OCI-LY1 (cell line): Measurements from ENCODE around the gene THBS3.
"Not testable (repeated sequence)": the region's sequence is repeated elsewhere in the genome, so short reads cannot be mapped to it uniquely, and the experiment has no call there.

ENCODE experiments used
- EZH2 ChIP-seq: fragments of 200-600 bp; sonication (generic), shearing (Covaris generic); IDR thresholded peaks from 2 replicates; pipeline ENCODE4 v1.8.0; 2017; ENCODE audit warnings: borderline replicate concordance, mixed run types, mild to moderate bottlenecking, antibody characterized with exemption, low read length, moderate library complexity, mixed read lengths
- TF ChIP-seq, protein P1 (sequence below): fragments of 200-600 bp; sonication (generic), shearing (Covaris generic); IDR thresholded peaks from 2 replicates; pipeline ENCODE4 v1.5.1; 2017; ENCODE audit warnings: mild to moderate bottlenecking, antibody characterized with exemption, low read length, moderate library complexity, mixed read lengths

DNA sequence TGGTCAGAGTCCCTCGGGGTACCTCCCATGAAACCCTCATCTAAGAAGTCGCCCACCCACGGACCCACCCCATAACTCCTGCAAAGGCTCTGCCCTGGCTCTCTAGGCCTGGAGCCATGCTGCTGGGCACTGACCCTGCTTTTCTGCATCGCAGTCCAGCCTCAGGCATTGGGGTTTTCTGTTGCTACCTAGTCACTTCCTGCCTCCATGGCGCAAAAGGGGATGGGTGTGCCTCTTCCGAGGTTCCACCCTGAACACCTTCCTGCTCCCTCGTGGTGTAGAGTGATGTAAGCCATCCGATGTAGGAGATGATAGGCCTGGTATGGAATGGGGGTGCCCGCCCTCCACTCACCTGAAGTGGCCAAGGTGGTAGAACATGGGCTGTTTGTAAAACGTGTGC, 7.0 kb upstream of the THBS3 start:
- TF ChIP-seq, protein P1, sequence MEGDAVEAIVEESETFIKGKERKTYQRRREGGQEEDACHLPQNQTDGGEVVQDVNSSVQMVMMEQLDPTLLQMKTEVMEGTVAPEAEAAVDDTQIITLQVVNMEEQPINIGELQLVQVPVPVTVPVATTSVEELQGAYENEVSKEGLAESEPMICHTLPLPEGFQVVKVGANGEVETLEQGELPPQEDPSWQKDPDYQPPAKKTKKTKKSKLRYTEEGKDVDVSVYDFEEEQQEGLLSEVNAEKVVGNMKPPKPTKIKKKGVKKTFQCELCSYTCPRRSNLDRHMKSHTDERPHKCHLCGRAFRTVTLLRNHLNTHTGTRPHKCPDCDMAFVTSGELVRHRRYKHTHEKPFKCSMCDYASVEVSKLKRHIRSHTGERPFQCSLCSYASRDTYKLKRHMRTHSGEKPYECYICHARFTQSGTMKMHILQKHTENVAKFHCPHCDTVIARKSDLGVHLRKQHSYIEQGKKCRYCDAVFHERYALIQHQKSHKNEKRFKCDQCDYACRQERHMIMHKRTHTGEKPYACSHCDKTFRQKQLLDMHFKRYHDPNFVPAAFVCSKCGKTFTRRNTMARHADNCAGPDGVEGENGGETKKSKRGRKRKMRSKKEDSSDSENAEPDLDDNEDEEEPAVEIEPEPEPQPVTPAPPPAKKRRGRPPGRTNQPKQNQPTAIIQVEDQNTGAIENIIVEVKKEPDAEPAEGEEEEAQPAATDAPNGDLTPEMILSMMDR = not testable (repeated sequence)
- TF ChIP-seq EZH2 = not testable (repeated sequence)
